Measurements from ENCODE around the gene CCDC183.
"Not testable (repeated sequence)": the region's sequence is repeated elsewhere in the genome, so short reads cannot be mapped to it uniquely, and the experiment has no call there.

Gene CCDC183

DNA sequence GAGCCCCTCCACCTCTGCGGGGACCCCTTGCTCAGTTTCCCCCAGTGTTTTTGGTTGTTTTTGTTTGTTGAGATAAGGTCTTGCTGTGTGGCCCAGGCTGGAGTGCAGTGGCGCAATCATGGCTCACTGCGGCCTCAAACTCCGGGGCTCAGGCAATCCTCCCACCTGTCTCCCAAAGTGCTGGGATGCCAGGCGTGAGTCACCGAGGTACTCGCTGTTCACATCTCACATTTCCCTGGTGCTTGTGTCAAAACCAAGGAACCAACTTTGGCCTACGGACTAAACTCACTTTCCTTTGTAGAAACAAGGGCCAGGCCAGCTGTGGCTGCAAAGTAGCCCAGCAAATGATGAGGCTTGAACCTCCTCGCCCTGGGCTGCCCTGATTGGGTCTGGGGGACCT is 36.4 kb downstream of the CCDC183 start:
- TF ChIP-seq, protein P1, sequence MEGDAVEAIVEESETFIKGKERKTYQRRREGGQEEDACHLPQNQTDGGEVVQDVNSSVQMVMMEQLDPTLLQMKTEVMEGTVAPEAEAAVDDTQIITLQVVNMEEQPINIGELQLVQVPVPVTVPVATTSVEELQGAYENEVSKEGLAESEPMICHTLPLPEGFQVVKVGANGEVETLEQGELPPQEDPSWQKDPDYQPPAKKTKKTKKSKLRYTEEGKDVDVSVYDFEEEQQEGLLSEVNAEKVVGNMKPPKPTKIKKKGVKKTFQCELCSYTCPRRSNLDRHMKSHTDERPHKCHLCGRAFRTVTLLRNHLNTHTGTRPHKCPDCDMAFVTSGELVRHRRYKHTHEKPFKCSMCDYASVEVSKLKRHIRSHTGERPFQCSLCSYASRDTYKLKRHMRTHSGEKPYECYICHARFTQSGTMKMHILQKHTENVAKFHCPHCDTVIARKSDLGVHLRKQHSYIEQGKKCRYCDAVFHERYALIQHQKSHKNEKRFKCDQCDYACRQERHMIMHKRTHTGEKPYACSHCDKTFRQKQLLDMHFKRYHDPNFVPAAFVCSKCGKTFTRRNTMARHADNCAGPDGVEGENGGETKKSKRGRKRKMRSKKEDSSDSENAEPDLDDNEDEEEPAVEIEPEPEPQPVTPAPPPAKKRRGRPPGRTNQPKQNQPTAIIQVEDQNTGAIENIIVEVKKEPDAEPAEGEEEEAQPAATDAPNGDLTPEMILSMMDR (conservative IDR thresholded peaks at IDR 0.05): no peak
- TF ChIP-seq ZFX (IDR thresholded peaks at IDR 0.05): no peak
- H3K27ac ChIP-seq: no peak overlapping the region

DNA sequence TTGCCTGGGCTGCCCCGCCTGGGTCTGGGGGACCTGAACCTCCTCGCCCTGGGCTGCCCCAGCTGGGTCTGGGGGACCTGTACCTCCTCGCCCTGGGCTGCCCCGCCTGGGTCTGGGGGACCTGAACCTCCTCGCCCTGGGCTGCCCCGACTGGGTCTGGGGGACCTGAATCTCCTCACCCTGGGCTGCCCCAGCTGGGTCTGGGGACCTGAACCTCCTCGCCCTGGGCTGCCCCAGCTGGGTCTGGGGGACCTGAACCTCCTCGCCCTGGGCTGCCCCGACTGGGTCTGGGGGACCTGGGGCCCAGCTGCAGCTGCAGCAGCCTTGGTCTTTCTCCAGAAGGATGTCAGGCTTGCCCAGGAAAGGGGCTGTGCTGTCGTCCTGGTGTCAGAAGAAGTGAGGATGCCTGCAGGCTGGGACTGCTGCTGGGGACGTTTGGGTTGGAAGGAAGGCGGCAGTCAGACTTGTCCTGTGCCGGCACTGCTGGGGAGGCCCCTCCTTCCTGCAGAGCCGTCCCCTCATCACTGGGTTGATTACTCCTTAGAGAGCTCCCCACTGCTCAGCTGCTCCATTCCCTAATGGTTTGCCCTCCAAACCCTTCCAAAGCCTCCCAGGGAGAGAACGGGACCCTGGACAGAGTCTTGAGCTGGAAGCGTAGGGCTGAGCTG is 37.4 kb downstream of the CCDC183 start:
- H3K27ac ChIP-seq: not testable (repeated sequence)

DNA sequence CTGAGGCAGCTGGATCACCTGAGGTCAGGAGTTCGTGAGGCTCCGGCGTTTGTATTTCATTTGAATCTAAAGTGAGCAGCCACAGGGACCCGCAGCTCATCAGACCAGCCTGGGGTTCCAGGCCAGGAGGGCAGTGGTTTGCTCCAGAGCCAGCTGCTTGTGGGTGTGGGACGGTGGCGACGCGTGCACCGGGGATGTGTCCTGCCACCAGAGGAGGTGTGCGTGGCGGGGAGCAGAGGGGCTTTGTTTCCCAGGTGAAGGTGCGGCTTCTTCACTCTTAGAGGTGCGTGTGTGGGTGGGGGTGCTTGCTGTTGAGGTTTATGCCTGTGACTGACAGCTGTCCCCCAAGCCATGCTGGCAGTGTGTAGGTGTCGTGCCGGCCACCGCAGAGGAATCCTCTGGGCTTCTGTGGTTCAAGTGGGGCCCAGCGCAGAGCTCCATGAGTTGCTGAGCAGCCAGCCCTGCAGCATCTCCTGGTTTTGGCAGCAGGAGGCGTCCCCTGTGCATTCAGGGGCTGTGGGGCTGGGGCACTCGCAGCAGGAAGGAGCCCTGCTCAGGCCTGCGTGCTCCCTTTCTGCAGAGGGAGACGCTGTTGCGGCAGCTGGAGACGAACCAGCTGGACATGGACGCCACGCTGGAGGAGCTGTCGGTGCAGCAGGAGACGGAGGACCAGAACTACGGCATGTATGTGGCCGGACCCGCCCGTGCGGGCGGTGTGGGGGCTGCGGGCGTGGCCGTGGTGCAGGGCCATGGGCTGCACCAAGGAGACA is 39.2 kb downstream of the CCDC183 start:
- H3K27ac ChIP-seq: no peak overlapping the region
- TF ChIP-seq, protein P1 (conservative IDR thresholded peaks at IDR 0.05): no peak
- no peak for TF ChIP-seq ZFX (IDR thresholded peaks at IDR 0.05)

DNA sequence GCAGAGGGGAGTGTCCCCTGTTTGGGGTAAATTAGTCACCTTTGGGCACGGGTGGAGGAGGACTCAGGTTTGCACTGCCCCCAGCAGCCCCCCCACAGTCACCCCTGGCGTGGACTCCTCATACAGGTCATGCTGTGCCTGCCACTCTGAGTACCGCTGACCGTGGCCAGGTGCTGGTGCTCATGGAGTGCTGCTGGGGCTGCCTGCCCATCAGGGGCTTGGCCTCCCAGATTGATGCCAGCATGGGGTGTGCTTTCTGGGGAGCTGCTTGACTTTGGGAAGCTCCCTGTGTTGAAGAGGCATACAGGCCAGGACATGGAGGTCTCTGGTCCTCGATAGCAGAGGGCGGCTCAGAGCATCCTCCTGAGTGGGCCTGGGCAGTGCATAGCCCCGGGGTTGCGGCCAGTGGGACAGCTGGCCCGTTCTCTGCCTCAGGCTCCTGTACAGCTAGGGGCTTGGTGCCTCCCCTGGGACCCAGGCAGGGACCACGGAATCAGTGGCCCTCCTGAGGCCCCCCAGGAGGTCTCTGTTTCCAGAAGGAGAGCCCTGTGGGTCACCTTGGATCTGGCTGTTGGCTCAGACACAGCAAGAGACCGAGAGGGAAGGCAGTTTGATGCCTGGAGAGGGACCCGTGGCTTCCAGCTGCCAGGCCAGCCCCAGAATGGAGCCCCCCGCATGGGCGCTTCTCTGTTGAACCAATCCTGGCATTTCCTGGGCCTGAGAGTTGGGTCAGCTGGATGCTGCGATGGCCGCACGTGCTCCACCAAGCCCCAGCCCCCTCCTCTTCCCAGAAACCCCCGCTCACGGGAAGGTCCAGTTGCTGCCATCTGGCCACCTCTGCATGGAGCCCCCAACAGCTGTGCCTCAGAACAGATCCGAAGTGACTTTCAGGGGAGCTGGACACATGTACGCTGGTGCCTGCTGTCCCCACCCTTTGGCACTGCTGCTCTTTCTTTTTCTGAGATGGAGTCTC is 40.1 kb downstream of the CCDC183 start:
- no peak for TF ChIP-seq ZFX (IDR thresholded peaks at IDR 0.05)
- TF ChIP-seq, protein P1 (conservative IDR thresholded peaks at IDR 0.05): no peak
- H3K27ac ChIP-seq: no peak overlapping the region

DNA sequence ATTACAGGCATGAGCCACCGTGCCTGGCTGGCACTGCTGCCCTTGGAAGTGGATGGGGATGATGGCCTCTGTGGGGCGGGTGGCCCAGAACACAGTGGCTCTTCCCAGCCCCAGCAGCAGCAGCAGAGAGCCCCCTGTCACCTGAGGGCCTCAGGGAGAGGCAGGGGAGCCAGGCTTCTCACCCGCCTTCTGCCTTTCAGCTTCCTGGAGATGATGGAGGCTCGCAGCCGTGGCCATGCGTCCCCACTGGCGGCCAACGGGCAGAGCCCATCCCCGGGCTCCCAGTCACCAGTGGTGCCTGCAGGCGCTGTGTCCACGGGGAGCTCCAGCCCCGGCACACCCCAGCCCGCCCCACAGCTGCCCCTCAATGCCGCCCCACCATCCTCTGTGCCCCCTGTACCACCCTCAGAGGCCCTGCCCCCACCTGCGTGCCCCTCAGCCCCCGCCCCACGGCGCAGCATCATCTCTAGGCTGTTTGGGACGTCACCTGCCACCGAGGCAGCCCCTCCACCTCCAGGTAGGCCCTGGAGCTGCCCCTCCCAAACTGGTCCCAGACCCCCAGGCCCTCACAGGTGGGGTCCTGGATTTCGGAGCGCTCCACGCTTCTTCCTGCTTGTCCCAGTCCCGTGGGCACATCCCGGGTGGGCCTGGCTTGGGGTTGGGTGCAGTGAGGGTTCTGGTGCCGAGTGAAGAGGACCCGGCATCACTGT is 41.2 kb downstream of the CCDC183 start:
- no peak for TF ChIP-seq ZFX (IDR thresholded peaks at IDR 0.05)
- TF ChIP-seq, protein P1 (conservative IDR thresholded peaks at IDR 0.05): no peak
- H3K27ac ChIP-seq: no peak overlapping the region

DNA sequence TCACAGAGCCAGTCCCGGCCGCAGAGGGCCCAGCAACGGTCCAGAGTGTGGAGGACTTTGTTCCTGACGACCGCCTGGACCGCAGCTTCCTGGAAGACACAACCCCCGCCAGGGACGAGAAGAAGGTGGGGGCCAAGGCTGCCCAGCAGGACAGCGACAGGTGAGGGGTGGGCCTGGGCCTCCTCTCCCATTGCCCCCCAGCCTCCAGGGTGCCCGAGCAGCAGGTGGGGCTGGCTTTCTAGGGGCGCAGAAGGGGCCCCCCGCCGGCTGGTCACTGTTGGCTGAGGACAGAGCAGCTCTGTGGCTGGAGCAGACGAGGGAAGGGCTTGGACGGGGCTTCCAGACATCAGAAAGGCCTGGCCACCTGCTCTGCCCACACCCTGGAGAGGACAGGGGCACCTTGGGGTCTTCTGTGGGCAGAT is 41.7 kb downstream of the CCDC183 start:
- not testable (repeated sequence) for H3K27ac ChIP-seq

DNA sequence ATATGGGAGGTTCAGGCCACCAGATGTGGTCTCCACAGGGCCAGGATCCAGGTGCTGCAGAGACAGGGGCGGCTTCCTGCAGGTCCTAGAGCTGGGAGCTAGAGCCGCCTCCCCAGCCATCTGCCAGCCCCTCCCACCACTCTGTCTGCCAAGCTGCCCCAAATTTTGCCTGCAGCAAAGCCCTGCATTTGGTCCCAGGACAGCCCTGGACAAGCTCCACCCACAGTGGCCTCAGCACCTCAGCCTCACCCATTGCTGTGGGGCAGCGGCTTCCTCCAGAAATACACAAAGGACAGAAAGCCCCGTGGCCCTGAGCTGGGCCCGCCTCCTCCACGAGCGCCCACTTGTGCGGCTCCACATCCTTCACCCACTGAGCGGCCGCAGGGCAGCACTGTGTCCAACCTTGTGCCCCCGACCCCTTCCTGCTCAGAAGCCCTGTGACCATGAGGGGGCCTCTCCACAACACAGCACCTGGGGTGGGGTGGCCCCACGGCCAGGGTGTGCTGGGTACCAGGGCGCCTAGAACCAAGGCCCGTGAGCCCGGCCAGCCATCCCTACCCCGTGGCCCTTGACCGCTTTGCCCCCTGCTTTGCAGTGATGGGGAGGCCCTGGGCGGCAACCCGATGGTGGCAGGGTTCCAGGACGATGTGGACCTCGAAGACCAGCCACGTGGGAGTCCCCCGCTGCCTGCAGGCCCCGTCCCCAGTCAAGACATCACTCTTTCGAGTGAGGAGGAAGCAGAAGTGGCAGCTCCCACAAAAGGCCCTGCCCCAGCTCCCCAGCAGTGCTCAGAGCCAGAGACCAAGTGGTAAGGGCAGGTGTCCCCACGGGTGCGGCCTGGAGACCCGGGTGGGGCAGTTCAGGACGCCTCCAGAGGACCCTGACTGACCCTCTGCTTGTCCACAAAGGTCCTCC is 42.4 kb downstream of the CCDC183 start:
- H3K27ac ChIP-seq: no peak overlapping the region
- no peak for TF ChIP-seq ZFX (IDR thresholded peaks at IDR 0.05)
- TF ChIP-seq, protein P1 (conservative IDR thresholded peaks at IDR 0.05): no peak

All from C4-2B (cell line).